Fibroblast of the aortic adventitia (primary cell): Measurements from ENCODE around the gene ANKRD34C. TPM values are rescaled to one million over a fixed set of nuclear protein-coding genes. Genes with fewer than 3 reads are reported as not detected.
A peak's percentile ranks its signal among the peaks of the same experiment; 100 is the strongest.

Experiments used
- DNase-seq: peaks from one replicate; pipeline ENCODE4 v3.0.0-alpha.2; 2010; ENCODE audit warnings: low read depth
- H3K4me3 ChIP-seq: 2 replicates; pipeline ENCODE4 v1.5.1; 2011; ENCODE audit warnings: low read depth, mild to moderate bottlenecking, control low read depth, low read length, moderate library complexity
- total RNA-seq: library from RNA; depleted of rRNA; stranded (reverse); fragments of >200 nt; gene quantifications from 2 replicates; pipeline ENCODE4 v1.2.3, GENCODE V29; 2012; ENCODE audit warnings: low replicate concordance
- TF ChIP-seq, protein P1 (sequence below): IDR thresholded peaks from 2 replicates; pipeline ENCODE4 v1.5.1; 2011; ENCODE audit warnings: mild to moderate bottlenecking, low read length, control low read depth, inconsistent platforms; ENCODE audit not compliant: insufficient read depth

Gene ANKRD34C
- total RNA-seq, 1 donor: not detected

DNA sequence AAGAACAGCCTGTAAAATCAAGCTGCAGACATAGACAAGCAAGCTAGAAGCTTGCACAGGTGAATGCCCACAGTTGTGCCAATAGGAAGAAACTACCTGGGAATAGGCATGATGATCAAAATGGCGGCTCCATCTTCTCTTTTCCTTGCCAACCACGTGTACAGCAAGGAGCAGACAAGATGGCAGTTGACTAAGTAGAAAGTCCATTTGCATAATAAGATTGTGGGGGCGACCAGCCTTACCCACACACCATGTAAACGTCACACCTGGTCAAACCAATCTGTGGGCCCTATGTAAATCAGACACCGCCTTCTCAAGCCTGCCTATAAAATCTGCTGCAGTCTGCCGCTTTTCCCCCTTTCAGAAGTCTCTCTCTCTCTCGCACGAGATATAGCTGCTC lies 25.1 kb upstream of the ANKRD34C start:
- TF ChIP-seq, protein P1, sequence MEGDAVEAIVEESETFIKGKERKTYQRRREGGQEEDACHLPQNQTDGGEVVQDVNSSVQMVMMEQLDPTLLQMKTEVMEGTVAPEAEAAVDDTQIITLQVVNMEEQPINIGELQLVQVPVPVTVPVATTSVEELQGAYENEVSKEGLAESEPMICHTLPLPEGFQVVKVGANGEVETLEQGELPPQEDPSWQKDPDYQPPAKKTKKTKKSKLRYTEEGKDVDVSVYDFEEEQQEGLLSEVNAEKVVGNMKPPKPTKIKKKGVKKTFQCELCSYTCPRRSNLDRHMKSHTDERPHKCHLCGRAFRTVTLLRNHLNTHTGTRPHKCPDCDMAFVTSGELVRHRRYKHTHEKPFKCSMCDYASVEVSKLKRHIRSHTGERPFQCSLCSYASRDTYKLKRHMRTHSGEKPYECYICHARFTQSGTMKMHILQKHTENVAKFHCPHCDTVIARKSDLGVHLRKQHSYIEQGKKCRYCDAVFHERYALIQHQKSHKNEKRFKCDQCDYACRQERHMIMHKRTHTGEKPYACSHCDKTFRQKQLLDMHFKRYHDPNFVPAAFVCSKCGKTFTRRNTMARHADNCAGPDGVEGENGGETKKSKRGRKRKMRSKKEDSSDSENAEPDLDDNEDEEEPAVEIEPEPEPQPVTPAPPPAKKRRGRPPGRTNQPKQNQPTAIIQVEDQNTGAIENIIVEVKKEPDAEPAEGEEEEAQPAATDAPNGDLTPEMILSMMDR: no peak
- no peak for DNase-seq
- H3K4me3 ChIP-seq: no peak overlapping the region

DNA sequence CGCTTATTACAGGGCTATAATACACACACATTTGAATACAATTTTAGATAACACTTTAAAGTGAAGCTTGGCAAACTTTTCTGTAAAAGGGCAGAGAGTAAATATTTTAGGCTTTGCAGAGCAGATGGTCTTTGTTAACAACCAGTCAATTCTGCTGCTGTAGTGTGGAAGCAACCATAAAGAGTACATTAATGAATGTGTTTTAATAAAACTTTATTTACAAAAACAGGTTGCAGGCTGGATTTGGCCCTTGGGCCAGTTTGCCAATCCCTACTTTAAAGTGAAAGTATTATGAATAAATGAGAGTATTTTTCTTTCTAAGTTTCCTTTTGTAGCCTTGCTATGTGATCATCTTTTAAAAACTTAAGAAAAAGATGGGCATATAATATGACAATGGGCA lies 20.7 kb upstream of the ANKRD34C start:
- no peak for DNase-seq
- H3K4me3 ChIP-seq: no peak overlapping the region
- TF ChIP-seq, protein P1: no peak

DNA sequence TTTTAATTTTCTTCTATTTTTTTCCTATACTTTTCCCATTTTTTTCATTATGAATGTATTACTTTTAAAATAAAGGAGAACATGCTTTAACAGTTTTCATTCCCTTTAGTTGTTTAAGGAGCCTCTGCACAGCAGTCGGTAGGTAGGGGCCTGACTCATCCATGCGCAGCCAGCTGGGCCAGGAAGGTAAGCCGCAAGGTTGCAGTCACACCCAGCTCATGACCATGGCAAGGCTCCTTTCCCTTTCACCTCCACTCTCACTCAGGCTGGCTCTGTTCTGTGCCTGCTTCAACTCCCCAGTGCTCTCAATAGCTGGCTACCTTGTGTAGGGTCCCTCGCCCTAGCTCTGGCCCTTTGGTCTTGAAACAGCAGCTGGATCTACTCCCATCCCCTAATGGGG lies 17.4 kb upstream of the ANKRD34C start:
- DNase-seq: no peak
- no peak overlapping the region for H3K4me3 ChIP-seq
- TF ChIP-seq, protein P1: no peak

DNA sequence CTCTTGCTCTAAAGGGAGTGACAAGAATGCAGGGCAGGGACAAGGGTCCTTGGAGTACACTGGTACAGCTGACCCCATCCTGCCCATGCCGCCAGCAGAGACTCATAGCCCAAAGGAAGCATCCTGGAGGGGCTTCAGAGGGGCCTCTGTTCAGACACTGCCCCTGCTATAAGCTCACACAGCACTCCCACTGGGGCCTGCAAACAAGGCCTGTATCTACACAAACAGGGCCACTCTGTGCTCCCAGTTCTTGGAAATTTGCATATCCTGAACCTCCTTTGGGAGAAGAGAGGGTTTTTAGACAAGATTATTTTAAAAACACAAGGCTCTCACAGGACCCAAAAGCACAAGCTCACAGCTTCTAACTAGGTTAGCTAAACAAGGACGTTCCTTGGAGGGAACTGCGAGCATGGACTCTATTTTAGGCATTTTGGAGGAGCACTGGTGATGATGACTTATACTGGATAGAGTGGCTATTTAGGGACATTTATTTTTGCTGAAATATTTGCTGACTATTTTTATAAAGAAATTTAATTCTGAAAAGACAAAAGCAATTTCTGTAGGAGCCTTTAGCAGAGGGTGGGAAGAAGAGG lies 16.4 kb upstream of the ANKRD34C start:
- H3K4me3 ChIP-seq: no peak overlapping the region
- no peak for DNase-seq
- TF ChIP-seq, protein P1: no peak

DNA sequence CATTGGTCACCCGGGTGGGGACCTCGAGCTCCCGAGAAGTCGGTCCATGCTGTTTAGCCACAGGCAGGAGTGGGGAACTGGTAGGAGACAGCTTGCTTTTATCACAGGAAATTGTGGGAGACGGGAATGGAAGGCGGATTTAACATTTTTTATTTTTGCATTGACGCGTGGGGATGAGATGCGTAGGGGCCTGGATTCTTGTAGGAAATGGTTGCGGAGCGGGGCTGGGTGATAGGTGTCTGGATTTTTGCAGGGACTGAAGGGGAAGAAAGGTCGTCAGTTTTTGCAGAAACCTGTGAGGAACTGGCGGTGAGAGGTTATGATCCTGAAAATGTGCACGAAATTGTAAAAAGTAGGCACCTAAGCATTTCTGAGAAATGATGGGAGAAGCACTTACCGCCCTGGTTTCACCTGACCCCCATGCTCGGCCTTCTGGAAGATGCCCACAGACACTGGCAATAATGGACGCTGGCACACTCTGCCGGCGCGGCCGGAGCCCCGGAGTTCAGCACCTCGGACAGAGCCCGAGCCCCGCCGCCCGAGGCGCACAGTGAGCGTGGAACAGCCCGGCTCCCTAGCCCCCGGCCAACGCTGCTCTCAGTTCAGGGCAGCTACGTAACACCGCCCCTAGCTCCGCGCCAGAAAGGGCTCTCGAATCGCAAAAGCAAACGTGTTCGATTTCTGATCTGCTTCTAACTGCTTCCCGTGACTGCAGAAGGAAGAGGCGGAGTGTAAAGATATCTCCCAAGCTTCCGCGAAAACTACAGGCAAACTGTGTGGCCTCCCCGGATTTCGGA lies 928 bp downstream of the ANKRD34C start:
- no peak overlapping the region for H3K4me3 ChIP-seq
- TF ChIP-seq, protein P1: no peak
- DNase-seq: peak; percentile 30

DNA sequence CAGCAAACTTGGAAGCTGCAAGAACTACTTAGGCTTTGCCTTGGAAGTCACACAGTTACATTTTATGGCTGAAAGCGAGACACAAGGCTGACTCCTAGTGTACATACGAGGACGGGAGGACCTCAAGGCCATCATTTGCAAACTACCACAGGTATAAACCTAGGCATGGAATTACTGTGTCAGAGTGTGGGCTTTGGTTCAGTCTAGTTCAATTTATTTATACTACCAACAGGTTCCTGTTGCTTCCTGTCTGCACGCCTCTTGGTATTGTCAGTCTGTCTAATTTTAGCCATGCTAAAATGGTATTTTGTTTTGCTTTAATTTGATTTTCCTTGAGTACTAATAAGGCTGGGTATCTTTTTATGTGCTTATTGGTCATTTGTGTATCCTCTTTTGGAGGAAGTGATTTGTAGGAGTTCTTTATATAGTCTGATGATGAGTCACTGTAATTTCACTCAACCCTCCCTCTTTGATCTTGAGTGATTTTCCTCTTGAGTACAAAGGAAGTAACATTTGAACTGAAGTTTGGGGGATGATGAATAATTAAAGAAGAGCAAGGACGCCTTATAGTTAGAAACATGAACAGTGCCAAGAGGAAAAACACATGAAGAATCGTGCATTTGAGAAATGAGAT lies 8.2 kb downstream of the ANKRD34C start:
- H3K4me3 ChIP-seq: no peak overlapping the region
- TF ChIP-seq, protein P1: no peak
- no peak for DNase-seq
